ENCODE measurements around the gene UBALD1.
"Not testable (repeated sequence)": the region's sequence is repeated elsewhere in the genome, so short reads cannot be mapped to it uniquely, and the experiment has no call there.

UBALD1 gene

GRCh38 chr16:4593086-4593485, 21.6 kb downstream of the UBALD1 start:
- DNase-seq, result no peak

GRCh38 chr16:4591706-4592470, 22.8 kb downstream of the UBALD1 start:
- no peak for DNase-seq

GRCh38 chr16:4591191-4591590, 23.5 kb downstream of the UBALD1 start:
- no peak for DNase-seq

DNA sequence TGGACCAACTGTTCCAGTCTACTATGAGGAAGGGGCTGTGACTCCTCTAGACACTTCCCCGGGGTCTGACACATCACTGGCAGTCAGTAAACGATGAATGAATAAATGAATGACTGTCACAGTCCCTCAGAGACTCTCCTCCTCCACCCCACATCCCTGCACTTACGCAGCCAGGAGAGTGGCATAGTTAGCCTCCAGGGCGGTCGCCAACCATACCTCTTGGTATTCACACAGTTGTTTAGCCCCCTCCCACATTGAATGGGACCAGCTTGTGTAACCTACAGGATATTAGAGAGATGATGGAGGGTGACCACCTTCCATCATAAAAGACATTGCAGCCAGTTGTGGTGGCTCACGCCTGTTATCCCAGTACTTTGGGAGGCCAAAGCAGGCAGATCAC, 25.7 kb downstream of the UBALD1 start:
- no peak for DNase-seq

- no peak for DNase-seq
Observed at GRCh38 chr16:4588386-4588785, 26.3 kb downstream of the UBALD1 start.

- no peak for DNase-seq
Observed at GRCh38 chr16:4586291-4586690, 28.4 kb downstream of the UBALD1 start.

- no peak for DNase-seq
Observed at GRCh38 chr16:4583906-4584305, 30.8 kb downstream of the UBALD1 start.

GRCh38 chr16:4580250-4580649, 34.4 kb downstream of the UBALD1 start:
- DNase-seq, result no peak

DNA sequence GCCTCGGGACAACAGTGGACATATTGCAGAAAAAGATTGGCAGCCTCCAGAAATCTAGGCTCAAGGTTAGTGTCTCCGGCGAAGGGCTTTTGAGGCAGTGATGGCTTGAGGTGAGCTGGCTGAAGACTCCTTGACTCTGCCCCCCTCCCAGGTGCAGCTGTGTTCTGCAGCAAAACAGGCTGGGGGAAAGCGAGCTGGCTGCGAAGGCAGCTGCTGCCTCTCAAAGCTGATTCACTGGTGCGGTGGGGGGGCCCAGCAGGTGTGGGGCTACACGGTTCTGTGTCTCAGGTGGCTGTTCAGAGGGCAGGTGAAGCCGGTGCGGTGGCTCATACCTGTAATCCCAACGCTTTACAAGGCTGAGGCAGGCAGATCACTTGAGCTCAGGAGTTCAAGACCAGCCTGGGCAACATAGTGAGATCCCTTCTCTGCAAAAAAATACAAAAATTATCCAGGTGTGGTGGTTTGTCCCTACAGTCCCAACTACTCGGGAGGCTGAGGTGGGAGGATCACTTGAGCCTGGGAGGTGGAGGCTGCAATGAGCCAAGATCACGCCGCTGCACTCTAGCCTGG, 35.6 kb downstream of the UBALD1 start:
- no peak for DNase-seq

- no peak for DNase-seq
Observed at GRCh38 chr16:4576008-4576407, 38.7 kb downstream of the UBALD1 start.

DNA sequence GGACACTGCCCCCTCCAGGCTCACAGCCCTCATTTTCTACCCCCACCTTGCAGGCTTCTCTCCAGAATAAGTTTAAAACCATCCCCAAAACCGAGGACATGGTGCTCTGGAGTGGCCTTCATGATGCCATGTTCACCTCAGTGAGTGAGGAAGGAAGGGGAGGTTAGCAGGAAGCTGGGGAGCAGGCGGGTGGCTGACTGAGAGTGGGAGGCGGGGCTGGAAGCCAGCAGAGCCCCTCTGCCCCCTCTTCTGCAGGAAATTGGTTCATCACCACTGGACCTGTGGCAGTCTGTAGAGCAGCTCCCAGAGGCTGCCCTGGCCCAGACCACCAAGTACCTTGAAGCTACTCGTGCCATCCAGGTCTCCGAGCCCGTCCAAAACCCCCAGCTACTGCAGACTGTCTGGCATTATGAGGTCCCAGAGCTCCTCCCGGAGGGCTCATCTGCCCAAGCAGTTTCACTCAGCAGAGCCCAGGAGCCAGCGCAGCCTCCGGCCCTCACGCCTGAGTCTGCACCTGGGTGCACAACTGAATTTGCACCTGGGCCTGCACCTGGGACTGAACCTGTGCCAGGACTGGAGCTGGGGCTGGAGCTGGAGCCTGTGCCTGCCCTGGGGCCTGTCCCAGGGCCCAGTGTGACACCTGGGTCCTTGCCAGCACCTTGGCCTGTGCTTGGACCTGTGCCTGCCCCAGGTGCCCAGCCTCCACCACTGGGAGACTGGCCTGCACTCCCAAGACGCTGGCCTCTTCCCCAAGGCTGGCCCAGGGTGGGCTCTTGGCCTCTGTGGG, 39.6 kb downstream of the UBALD1 start:
- no peak for DNase-seq

DNA sequence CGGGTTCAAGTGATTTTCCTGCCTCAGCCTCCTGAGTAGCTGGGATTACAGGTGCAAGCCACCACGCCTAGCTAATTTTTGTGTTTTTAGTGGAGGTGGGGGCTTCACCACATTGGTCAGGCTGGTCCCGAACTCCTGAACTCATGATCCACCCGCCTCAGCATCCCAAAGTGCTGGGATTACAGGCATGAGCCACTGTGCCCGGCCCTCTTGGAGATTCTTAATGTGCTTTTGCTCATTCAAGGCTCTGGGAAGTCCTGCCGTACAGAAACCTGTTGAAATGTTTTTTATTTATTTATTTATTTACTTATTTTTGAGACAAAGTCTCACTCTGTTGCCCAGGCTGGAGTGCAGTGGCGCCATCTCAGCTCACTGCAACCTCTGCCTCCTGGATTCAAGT, 40.8 kb downstream of the UBALD1 start:
- not testable (repeated sequence) for DNase-seq

GRCh38 chr16:4572715-4573114, 42.0 kb downstream of the UBALD1 start:
- DNase-seq, result no peak

DNA sequence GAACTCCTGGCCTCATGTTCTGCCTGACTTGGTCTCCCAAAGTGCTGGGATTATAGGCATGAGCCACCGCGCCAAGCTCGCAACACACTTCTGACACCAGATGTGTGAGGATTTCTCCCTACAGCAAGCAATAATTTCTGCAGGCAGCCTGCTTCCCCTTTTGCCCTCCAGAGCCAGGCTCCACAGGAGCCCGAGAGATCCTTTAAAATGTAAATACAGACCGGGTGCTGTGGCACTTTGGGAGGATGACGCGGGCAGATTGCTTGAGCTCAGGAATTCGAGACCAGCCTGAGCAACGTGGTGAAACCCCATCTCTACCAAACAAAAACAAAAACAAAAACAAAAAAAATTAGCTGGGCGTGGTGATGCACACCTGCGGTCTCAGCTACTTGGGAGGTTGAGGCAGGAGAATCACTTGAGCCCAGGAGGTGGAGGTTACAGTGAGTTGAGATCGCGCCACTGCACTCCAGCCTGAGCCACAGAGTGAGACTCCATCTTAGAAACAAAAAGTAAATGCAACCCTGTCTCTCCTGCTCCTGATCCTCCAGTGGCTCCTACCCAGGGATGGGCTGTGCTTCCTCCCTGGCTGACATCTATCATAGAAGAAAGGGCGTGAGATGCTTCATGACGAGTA, 43.9 kb downstream of the UBALD1 start:
- DNase-seq, result no peak

DNA sequence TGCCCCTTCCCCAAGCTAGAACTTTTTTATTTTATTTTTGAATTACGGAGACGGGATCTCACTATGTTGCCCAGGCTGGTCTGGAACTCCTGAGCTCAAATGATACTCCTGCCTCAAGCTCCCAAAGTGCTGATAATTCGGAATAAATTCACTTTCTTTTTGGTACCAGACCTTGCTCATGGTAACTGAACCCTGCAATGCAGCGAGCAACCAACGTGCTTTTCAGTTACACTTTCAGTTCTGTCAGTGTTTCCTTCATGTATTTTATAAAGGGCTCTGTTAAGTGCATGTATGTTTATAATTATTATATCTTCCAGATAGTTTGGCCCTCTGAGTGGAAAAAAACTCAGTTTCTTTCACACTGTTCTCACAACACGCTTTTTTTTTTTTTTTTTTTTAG, 44.6 kb downstream of the UBALD1 start:
- DNase-seq, result no peak

GRCh38 chr16:4566144-4566543, 48.5 kb downstream of the UBALD1 start:
- no peak for DNase-seq

DNA sequence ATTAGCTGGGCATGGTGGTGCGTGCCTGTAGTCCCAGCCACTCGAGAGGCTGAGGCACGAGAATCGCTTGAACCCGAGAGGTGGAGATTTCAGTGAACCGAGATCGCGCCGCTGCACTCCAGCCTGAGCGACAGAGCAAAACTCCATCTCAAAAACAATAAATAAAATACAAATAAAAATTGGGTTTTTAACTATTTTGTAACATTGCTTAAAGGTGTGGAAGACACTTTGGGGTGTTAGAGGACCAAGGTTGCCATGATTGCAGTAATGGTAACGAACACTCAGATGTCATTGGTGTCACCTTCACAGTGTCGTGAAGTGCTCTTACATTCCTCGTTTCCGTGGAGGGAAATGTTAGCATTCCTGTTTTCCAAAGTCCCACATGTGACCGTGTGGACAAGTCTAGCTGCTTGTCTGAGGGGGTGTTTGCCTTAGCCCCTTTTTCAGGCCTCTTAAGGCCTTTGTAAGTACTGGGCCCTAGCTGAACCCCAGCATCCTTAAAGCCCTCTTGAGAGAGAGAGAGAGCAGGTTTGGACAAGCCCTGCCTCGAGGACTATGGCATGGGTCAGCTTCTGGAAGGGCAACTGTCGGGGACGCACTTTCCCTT, 49.9 kb downstream of the UBALD1 start:
- DNase-seq, result no peak

DNA sequence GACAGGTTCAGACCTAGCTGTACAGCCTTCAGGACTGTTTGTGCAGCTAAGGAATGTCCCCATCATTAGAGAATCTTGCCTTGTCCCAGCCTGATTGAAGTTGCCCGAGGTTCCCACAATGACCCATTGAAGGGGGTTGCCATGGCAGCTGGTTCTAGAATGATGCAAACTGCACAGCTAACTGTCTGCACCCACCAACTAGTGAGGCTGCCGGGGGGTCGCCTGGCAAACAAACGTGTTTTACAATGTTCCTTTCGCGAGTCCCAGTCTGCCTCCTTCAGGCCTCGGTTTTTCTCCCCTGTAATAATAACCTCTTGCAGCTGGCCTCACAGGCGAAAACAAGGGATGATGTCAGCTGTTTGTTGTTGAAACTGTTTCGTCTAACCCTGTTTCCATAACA, 53.1 kb downstream of the UBALD1 start:
- DNase-seq, result no peak

Measured in activated naive CD4-positive, alpha-beta T cell treated with anti-CD3 and anti-CD28 coated beads, Interleukin-2, amount 50 U/mL, for 16 hours (primary cell).